NCI-H1417 treated with DMSO at 0.1 percent for 48 hours (cell line): ENCODE data around the gene SLC25A40.
A peak's percentile ranks its signal among the peaks of the same experiment; 100 is the strongest.
"Not testable (repeated sequence)": the region's sequence is repeated elsewhere in the genome, so short reads cannot be mapped to it uniquely, and the experiment has no call there.

Source experiments
- DNase-seq: peaks from one replicate; lab custom pipeline; 2025; lab: John Stamatoyannopoulos, UW

Gene SLC25A40

GRCh38 chr7:87872346-87872745, 3.8 kb downstream of the SLC25A40 start:
- DNase-seq, result no peak

- no peak for DNase-seq
Observed at GRCh38 chr7:87870471-87870870, 5.7 kb downstream of the SLC25A40 start.

GRCh38 chr7:87866533-87866932, 9.6 kb downstream of the SLC25A40 start:
- DNase-seq, result not testable (repeated sequence)

GRCh38 chr7:87866089-87866488, 10.1 kb downstream of the SLC25A40 start:
- DNase-seq, result no peak

GRCh38 chr7:87858417-87859100, 17.6 kb downstream of the SLC25A40 start:
- DNase-seq, result no peak

GRCh38 chr7:87853237-87853864, 22.8 kb downstream of the SLC25A40 start:
- DNase-seq, result no peak

GRCh38 chr7:87852306-87852705, 23.9 kb downstream of the SLC25A40 start:
- no peak for DNase-seq

- DNase-seq, result no peak
Observed at GRCh38 chr7:87850836-87851593, 25.1 kb downstream of the SLC25A40 start.

- no peak for DNase-seq
Observed at GRCh38 chr7:87837597-87837996, 38.6 kb downstream of the SLC25A40 start.

- no peak for DNase-seq
Observed at GRCh38 chr7:87833130-87833529, 43.0 kb downstream of the SLC25A40 start.

GRCh38 chr7:87831097-87831496, 45.1 kb downstream of the SLC25A40 start:
- no peak for DNase-seq

GRCh38 chr7:87828383-87828782, 47.8 kb downstream of the SLC25A40 start:
- not testable (repeated sequence) for DNase-seq

GRCh38 chr7:87825369-87825768, 50.8 kb downstream of the SLC25A40 start:
- DNase-seq, result not testable (repeated sequence)

GRCh38 chr7:87822056-87822455, 54.1 kb downstream of the SLC25A40 start:
- DNase-seq, result not testable (repeated sequence)

- no peak for DNase-seq
Observed at GRCh38 chr7:87818336-87818735, 57.8 kb downstream of the SLC25A40 start.

GRCh38 chr7:87816389-87816788, 59.8 kb downstream of the SLC25A40 start:
- no peak for DNase-seq

GRCh38 chr7:87810726-87811125, 65.4 kb downstream of the SLC25A40 start:
- no peak for DNase-seq

GRCh38 chr7:87810130-87810529, 66.0 kb downstream of the SLC25A40 start:
- DNase-seq, result no peak

GRCh38 chr7:87806150-87806549, 70.0 kb downstream of the SLC25A40 start:
- no peak for DNase-seq

- peak; percentile 35 for DNase-seq
Observed at GRCh38 chr7:87797798-87798403, 78.3 kb downstream of the SLC25A40 start.

- no peak for DNase-seq
Observed at GRCh38 chr7:87797395-87797794, 78.8 kb downstream of the SLC25A40 start.

- no peak for DNase-seq
Observed at GRCh38 chr7:87785368-87785995, 90.7 kb downstream of the SLC25A40 start.
